Gastrocnemius medialis (tissue), 4 donors: ENCODE measurements around the gene SORBS1.

Experiments
- CTCF ChIP-seq, 5 experiments: fragments of 450-650 bp in 3 of 5; fragments of 200-600 bp in 2 of 5; sonication (generic) in 2 of 5; IDR thresholded peaks in 4 of 5; conservative IDR thresholded peaks in 1 of 5; 1 replicate in 4 of 5; 2 replicates in 1 of 5; pipeline ENCODE4 v1.5.1; 2016 to 2019; ENCODE audit warnings: antibody characterized with exemption in 5 of 5, mild to moderate bottlenecking in 3 of 5, moderate library complexity in 3 of 5
- POLR2A ChIP-seq, 2 donors: fragments of 450-650 bp; IDR thresholded peaks; one replicate each; pipeline ENCODE4 v1.6.1; 2017; ENCODE audit warnings: antibody characterized with exemption in 2 of 2, mild to moderate bottlenecking in 2 of 2, moderate library complexity in 2 of 2

- no peak for TF ChIP-seq CTCF (IDR thresholded peaks at IDR 0.05 in 4 of 5, conservative IDR thresholded peaks at IDR 0.05 in 1 of 5)
- TF ChIP-seq POLR2A (IDR thresholded peaks at IDR 0.05): no peak
Observed at GRCh38 chr10:95324436-95325268, 236.5 kb downstream of the SORBS1 start.
